RKO (cell line): ENCODE results near the gene TUBGCP6.

Source experiments
- DNase-seq: peaks from one replicate; pipeline ENCODE4 v3.0.0-alpha.2; 2016; ENCODE audit warnings: low spot score

The TUBGCP6 gene

DNA sequence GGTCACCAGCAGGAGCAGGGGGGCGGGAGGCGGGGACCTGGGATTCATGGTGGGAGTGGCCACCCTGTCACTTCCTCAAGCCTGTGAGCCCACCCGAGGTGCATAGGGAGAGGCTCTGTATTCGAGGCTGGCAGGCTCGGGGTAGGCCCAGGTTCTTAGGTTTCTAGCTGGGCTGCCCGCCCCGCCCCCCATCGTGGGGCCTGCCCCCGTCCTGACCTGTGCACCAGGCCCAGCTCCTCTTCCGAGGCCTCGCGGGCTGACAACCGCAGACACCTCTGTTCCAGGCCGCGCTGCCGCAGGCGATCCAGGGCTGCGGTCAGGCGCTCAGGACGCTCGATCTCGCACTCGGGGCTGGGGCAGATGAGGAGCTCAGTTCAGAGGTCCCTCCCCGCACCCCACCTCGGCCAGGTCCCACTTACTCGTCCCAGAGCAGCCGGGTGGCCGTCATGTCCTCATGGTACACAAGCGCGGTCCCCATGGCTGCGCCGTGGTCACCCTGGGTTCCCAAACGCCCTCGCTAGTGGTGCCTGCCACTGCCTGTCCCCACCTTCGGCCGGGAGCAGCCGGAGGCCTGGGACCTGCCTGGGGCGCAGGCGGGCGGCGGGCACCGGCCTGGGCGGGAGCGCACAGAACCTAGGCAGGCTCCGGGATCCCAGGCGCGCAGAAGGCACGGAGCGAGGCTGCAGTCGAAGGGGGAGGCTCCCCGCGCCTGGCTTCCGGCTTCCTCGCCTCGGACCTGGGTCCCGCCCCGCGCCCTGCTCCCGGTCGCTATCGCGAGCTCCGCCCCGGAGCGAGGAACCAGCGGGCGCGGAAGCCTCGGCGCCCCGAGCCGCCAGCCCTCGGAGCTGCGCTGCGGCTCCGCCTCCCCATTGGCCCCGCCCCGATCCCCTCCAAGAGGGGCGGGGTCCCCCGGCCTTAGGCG is 6.0 kb upstream of the TUBGCP6 start, which contains the start of gene HDAC10:
Gene HDAC10, minus strand, starts transcription at position 711 of the 922 bp plus-strand sequence. Its CDS starts 233 bp downstream, at position 478.
- peak; percentile 81 for DNase-seq

DNA sequence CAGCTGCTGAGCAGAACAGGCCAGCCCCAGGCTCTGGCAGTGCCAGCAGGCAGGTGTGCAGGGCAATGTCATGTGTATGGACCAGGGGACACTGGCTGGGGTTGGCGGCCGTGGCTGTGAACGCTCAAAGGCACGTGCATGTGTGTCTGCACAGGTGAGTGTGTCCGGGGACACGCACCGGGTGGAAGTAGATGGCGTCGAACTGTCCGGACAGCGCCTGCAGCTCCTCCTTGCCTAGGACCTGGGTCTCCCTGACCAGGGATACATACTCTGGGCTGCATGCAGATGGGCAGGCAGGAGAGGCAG is 5.4 kb upstream of the TUBGCP6 start:
- DNase-seq, result no peak

DNA sequence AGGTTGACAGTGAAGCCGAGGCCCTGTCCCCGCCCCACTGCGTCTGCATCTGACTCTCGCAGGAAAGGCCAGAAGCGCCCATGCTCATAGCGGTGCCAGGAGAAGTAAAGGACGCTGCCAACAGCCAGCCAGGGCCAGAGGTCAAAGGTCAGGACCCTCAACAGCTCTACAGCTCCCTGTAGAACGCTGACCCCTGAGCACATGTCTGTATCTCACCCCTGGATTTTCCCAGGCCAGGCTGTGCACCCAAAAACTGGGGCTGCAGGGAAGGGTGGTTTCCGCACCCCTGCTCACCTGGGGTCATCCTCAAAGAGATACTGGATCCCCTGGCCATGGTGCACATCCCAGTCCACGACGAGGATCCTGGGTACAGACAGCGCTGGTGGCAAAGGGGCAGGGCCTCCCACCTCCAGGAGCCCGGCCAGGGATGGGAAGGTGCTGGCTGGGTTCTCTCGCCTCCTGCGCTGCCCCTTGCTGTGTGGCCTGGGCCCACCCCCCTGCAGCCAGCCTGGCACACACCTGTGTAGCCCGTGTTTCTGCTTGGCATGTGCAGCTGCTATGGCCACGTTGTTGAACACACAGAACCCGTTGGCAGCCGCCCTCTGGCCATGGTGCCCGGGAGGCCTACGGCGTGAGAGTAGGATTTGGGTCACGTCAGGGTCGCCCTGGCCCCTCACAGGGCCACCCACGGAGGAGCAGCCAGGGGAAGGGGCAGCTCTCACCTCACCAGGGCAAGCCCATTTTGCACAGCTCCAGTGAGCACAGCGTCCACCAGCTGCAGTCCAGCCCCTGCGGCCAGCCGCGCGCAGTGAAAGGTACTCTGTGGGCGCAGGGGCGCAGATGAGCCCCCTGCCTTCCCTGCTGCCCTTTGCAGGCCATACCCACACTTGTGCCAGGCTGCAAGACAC is 4.8 kb upstream of the TUBGCP6 start:
- DNase-seq, result no peak

DNA sequence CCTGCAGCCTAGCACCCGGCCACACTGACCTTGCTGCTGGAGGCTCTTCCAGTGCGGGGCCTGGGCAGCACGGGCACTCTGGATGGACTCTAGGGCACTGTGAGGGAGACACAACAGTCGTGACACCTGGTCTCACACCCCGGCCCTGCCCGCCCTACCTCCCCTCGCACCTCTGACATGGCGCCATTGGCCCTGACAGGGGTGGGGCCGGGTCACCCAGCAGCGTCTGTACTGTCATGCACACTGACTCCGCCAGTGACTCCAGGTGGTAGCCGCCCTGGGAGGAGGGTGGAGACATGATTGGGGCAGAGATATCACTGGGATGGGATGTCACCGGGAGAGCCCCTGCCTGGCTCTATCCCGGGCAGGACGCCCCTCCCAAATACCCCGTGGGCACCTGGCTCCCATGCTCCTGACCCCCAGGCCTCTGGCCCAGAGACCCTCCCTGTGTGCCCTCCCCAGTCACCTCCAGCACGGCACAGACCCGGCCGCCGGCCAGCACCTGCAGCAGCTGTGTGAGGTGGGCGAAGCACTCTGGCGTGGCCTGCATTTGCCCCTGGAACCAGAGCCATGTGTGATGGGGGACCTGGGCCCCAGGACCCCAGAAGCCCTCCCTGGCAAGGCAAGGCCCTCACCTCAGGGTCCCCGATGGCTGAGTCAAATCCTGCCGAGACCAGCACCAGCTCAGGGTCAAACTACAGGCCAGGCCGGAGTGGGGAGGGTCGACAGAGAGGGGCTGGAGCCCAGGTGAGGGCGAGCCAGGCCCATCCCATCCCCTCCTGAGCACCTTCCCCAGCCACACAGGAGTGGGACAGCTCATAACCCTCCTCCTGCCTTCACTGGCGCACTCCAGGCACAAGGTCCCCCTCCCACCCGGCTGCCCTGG is 3.6 kb upstream of the TUBGCP6 start:
- DNase-seq, result no peak

DNA sequence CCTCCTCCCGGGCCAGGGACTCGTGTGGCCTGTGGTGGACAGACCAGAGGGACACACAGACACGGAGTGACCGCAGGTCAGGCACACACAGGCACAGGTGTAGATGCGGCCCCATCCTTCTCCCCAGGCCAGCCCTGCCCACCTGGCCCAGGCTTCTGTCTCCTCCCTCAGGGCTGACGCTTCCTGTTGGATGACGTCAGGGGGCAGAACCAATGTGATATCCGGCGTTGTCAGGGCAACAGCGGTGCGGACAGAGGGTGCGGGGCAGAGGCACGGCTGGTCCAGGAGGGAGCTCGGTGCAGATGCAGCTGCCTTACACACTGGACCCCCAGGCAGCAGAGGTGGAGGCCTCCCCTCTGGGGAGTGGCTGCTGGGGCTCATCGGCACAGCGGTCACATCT is 2.9 kb upstream of the TUBGCP6 start:
- DNase-seq, result no peak

DNA sequence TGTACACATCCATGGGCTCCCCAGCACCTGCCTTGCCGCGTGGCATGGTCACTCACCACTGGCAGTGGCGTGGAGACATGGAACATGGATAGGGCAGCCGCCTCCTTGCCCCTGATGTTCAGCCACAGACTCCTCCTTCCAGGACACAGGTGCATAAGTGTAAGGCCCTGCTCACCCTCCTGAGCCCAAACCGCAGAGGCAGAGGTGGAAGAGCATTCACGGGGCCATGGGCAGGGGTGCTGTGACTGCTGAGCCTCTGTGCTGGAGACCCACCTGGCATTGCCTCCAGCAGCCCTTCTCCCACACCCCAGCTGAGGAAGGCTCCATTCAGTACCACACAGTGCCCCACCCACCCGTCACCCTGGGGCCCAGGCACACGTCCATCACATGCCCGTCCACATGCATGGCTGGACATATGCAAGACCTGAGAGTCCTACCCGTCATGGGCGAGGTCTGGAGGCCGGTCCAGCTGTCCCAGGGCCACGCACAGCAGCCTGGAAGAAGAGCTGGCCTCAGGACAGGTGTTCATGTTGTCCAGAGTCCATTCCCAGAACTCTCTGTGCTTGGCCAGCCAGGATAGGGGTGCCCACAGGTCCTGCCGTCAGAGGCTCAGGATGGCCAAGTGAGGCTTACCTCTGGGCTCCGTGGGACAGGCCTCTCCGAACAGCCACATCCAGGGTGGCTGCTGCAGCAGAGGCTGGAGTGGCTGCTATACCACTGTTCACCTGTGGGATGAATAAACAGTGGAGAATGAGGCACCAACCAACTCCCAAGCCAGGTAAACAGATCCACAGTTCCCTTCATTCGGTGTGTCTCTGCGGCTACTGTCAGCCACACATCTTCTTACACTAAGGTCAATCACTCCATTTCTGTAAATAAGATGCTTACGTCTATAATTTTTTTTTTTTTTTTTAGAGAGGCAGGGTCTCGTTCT is 1.7 kb upstream of the TUBGCP6 start:
- DNase-seq, result no peak

DNA sequence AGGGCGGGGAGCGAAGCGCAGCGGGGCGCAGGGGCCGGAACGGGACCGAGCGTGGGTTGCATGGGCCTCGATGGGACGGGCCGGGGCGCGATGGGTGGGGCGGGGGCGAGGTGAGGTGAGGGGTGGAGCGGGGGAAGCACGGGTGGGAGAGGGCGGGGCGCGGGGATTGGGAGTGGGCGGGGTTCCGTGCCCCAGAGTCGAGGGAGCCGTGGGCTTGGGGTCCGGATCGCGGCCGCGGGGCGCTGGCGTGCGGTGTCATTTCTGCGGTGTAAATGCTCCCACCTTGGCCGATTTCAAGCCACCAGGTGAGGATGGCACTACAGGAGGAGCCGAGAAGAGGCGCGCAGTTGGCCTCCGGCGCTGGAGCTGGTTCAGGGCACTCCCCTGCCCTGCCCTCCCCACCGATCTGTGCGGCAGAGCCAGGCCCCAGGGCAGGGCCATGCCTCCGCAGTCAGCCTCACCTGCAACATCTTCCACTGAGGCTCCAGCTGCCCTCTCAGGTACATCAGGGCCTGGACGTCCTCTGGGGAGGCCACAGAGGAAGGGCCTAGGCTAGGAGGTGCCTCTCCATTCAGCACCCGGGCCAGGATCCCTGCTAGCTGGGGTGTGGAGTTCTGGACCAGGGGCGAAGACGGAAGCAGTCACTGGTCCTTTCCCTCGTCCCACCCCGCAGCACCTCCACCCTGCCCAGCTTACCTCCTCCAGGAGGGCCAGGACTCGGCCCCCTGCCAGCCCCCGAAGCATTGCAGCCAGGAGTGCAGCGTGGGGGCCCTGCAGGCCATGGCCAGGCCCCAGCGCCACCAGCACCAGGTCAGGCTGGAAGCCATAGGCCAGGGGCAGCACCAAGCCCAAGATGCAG is 620 bp upstream of the TUBGCP6 start:
- DNase-seq, result no peak

DNA sequence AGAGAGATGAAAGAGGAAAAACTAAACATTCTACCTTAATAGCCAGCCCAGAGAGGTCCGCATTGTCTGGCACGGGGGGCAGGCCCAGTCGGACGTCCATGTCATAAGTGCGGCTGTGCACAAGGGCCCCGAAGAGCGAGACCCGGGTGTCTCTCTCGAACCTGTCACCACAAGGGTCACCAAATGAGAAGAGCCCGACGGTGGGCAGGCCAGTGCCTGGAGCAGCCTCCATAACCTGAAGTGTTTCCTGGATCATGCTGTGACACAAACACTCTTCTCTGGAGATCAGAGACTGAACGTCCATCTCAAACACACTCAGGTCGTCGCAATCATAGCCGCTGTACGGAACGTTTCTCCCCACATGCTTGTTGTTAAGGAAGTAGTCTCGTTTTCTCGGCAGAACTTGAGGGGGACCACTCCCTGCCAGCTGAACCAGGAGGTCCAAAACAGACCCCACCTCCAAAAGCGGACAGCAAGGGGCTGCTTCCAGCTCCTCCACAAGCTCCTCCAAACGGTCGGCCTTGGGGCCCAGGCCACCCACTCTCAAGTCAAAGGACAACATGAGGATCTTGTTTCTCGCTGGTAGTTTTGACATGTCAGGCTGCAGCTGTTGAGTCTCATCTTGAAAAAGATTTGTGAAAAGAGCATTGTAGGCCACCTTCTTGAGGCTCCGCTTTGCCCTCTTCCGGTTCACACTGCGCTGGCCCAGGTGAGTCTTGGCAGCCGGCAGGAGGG is 971 bp downstream of the TUBGCP6 start:
- peak; percentile 55 for DNase-seq

DNA sequence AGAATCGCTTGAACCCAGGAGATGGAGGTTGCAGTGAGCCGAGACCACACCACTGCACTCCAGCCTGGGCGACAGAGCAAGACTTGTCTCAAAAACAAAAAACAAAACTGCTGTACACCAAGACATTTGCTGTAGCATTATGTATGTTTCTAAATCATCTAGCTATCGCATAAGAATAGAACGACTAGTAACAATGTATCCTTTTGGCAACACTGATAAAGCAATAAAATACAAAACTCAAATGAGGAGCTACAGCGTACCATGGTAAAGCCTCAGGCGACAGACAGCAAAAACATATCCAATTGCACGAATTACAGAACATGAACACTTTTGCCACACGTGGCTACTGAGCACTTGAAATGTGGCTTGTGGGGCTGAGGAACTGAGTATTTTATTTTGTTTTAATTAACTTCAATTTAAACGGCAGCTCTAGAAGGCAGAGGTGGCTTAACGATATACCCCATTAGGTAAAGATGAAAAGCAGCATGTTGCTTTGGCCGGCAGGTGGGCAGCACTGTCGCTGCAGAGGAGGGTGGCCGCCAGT is 2.3 kb downstream of the TUBGCP6 start:
- DNase-seq, result peak; percentile 36

DNA sequence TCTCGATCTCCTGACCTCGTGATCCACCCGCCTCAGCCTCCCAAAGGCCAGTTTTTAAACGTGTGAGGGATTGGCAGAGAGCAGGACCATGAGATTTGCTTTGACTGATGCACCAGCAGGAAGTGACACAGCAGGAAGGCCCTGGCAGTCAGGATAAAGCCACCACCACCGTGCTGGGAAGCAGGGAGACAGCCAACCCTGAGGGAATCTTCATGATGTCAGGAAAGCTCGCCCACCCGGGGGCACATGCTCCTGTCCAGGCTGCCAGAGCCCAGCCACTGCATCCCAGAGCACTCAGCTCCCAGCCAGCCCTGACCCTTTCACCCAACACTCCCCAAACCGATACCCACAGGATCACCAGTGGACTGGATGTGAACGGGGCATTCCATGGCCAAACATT is 6.1 kb downstream of the TUBGCP6 start:
- no peak for DNase-seq

DNA sequence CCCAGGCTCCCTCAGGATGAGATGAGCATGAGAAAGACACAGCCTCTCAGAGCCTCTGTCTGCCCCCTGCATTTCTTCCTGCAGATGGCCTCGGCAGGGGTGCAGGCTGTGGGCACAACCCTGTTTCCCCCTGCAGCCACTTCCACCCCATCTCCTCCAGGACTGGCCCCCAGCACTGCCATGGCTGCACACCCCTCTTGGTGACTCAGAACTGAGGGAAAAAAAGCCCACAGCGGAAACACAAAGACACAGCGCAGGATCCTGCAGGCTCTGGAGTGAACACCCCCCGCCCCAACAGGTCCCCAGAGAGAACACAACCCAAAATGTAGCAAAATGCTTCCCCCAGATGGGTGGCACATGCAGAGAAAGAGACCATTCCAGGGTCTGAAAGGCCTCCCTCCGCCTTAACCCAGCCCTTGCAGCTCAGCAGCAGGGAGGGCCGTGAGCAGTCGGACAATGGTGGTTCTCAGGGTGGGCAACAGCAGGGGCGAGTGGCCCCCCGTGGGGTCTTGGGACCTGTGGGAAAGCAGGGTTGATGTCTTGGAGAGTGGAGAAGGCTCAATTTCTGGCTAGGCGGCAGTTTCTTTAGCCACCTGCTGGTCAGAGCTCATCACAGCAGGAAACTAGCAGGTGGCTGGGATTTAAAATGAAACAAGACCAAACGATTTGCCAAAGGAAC is 8.0 kb downstream of the TUBGCP6 start:
- no peak for DNase-seq

DNA sequence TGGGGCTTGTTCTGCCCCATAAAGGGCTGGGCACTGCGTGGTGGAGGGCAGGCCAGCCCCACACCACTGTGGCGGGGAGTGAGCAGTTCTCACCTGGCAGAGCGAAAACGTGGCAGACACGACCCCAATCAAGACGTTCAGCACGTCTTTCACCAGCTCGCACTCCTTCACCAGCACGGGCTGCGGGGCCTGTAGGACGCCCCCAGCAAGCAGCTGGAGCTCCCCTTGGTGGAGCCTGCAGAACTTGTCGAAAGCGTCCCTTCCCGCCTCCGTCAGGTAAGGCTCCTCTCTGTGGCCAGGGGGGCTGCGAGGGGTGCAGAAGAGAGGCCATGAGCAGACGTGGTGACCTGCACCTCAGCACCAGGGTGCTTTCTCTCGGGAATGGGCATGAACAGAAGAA is 11.6 kb downstream of the TUBGCP6 start:
- DNase-seq, result no peak

DNA sequence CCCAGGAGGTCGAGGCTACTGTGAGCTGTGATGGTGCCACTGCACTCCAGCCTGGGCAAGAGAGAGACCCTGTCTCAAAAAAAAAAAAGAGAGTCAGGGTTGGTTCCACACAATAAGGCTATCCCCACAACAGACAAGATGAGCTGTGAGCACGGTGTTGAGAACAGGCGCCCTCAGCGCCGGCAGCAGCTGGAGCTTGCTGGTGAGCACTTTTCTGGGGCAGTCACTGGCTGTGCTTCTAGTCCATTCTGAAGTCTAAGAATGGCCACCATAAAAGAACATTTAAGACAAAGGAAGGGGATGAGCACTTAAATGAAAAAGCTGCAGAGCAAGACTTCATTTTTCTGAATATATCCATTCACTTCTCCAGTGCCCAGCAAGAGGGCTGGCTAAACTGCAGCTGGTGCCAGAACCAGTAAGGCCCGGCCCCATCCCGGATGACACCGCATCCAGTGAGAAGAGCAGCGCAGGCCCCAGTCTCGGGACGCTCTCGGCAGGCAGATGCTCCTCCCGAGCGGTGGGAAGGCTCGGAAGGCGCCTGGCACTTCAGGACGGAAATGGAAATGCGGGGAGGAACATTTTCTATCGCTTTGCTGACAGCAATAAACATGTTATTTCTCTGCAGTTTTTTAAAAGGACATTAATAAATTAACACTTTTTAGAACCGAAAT is 12.2 kb downstream of the TUBGCP6 start:
- no peak for DNase-seq

DNA sequence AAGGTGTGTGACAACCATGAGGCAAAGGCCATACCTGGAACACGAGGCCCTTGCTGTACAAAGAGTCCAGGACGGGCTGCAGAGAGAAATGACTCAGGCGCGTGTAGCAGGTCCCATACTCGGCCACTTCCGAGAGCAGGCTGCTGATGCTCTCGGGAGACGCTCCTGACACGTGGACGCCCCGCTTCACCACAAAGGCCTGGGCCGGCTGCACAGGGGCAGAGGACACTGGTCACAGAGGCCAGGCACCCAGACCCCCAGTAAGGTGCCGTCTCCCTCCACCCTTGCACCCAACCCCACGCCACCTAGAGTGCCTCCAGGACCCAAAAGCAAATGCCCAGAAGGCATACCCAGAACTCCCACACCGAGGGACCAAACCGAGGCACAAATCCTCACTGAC is 15.5 kb downstream of the TUBGCP6 start:
- no peak for DNase-seq

DNA sequence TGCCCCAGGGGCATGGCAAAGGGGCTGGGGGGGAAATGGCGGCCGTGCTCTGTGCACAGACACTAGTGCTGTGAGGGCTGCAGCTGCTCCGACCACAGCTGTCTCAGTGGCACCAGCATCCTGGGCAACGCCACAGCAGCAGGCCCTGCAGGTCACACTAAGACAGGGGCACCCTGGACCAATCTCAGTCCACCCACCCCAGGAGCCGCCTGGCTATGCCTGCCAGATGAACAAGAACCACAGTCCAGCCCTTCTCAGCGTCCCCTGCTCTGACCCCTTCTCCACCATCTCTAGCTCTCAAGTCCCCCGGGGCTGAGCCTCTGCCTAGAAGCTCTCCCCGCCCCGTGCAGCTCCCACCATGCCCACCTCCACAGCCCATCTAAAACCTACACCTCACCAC is 16.5 kb downstream of the TUBGCP6 start:
- no peak for DNase-seq

DNA sequence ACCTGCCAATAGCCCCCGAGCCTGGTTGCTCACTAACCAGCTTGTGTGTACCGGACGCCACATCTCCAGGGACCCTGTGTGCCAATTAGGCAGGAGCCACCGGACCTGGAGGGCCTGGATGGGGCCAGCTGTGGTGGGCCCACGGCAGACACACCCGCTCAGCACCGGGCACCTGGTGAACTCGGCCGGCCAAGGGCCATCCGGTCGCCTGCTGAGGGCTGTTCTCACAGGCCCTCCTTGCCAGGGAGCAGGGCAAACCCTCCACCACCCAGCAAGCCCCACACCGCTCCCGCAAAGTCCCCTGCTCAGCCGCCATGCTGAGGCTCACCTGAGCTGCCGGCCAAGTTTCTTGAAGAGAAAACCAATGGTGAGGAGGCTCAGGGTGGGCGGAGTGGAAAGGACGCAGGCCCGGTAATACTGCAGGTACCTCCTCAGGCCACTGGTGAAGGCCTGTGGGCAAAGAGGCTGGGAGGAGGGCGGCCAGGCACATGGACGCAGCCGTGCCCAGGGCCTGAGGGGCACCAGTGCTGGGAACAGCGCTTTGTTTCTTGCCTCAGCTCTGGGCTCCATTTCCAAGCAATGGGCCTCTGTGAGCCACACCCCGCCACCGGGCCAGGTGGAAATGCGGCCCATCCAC is 17.1 kb downstream of the TUBGCP6 start:
- no peak for DNase-seq

DNA sequence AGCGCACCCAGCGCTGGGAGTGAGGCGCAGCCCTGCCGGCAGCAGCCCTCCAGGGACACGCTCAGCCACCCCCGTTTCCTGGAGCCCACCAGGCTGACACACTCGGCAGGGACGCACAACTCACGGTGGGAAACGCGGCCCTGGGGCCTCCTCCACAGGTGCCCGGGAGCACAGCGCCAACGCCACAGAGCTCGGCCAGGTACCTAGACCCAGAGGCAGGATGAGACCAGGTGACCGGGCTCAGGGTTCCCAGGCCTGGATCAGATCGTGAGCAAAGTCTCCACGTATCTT is 18.0 kb downstream of the TUBGCP6 start:
- DNase-seq, result no peak
